ENCODE results near the gene CAMK4. TPM values are rescaled to one million over a fixed set of nuclear protein-coding genes. Genes with fewer than 3 reads are reported as not detected.
A peak's percentile ranks its signal among the peaks of the same experiment; 100 is the strongest.

The CAMK4 gene
- total RNA-seq: 100 to 1,000 TPM; 139 to 163 TPM
- 263 to 336 reads per million in 2 donors for total RNA-seq

DNA sequence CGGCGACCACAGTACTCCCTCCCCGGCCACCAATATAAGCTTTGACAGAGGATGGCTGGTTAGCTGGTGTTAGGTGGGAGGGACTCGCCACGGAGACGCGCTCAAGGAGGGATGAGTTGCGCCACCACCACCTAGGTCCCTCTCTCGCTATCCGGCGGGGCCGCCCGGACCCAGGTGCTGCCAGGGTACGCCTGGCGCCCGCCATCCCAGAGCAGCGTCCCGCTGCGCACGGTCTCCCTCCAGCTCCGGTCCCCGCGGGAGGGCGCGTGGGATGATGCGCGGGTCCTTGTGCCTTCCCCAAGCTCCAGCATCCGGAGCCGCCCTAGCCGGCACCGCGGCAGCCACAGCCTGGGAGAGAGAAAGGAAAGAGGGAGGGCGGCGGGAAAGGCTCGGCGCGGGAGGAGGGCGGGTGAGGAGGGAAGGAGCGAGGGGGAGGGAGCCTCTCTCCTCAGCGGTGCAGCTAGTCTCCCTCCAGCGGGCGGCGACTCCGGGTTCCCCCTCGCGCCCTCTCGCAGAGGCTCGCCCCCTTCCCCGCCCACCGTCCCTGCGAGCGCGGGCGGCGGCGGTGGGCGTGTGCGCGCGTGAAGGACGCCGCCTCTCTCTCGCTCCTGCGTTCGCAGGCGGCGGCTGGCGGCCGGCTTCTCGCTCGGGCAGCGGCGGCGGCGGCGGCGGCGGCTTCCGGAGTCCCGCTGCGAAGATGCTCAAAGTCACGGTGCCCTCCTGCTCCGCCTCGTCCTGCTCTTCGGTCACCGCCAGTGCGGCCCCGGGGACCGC is at the start of gene CAMK4:
Gene CAMK4 (plus strand): TSS at position 598 of the 774 bp plus-strand sequence. CDS start 100 bp downstream, at position 698.
- Mint-ChIP-seq H3K27ac (peak within 1 kb of the TSS; percentile 100), H3K4me3 (peak within 1 kb of the TSS; percentile 96), H3K36me3 (ENCODE audit: low read depth) (peaks cover 2% of the 10 kb centered on the region), H3K27me3 (no peaks in the 10 kb centered on the region), H3K4me1 (peaks cover 33% of the 10 kb centered on the region)
- ATAC-seq: peak; percentile 88
- no peaks in the 10 kb centered on the region for H3K9me3 ChIP-seq (ENCODE audit: control insufficient read depth, low read length, poor library complexity, severe bottlenecking)
- peak; percentile 79 to 85 (median 83) for DNase-seq

- no peaks in the 10 kb centered on the region for H3K9me3 ChIP-seq (ENCODE audit: control insufficient read depth, low read length, poor library complexity, severe bottlenecking)
- DNase-seq (no peak), ATAC-seq (no peak)
- no peaks in the 10 kb centered on the region for H3K27me3 Mint-ChIP-seq
- H3K27ac Mint-ChIP-seq: no peak overlapping the region
- H3K36me3 Mint-ChIP-seq (ENCODE audit: low read depth): peaks cover 5% of the 10 kb centered on the region
- H3K4me1 Mint-ChIP-seq: peaks cover 2% of the 10 kb centered on the region
- no peak overlapping the region for H3K4me3 Mint-ChIP-seq
These were observed 41.1 kb upstream of the CAMK4 start for GRCh38 chr5:111183064-111183463.

DNA sequence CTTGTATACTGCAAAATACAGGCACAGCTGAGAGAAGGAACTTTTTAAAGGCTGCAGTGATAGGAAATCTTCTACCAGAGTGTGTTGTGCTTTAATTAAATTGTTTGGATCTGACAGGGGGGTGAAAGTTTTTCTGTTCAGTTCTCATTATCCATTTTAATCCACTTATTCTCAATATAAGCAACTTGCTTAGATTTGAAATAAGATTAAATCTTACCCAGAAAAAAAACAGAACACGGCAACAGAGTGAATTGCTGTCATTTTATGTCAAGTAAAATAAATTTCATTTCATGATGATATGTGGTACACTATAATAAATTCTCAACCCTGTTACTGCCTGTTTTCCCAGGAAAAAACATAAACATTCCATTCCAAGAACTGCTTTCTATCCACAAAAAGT is 37.1 kb upstream of the CAMK4 start:
- H3K27me3 Mint-ChIP-seq: peaks cover 4% of the 10 kb centered on the region
- ATAC-seq (no peak), DNase-seq (no peak)
- H3K9me3 ChIP-seq (ENCODE audit: control insufficient read depth, low read length, poor library complexity, severe bottlenecking): no peaks in the 10 kb centered on the region
- peaks cover 3% of the 10 kb centered on the region for H3K4me1 Mint-ChIP-seq
- no peak overlapping the region for H3K27ac Mint-ChIP-seq
- H3K36me3 Mint-ChIP-seq (ENCODE audit: low read depth): no peaks in the 10 kb centered on the region
- H3K4me3 Mint-ChIP-seq: no peak overlapping the region

- no peak overlapping the region for H3K4me3 Mint-ChIP-seq
- peaks cover 15% of the 10 kb centered on the region for H3K27me3 Mint-ChIP-seq
- H3K4me1 Mint-ChIP-seq: peaks cover 3% of the 10 kb centered on the region
- H3K36me3 Mint-ChIP-seq (ENCODE audit: low read depth): no peaks in the 10 kb centered on the region
- DNase-seq: no peak
- no peak overlapping the region for H3K27ac Mint-ChIP-seq
- ATAC-seq: no peak
- no peaks in the 10 kb centered on the region for H3K9me3 ChIP-seq (ENCODE audit: control insufficient read depth, low read length, poor library complexity, severe bottlenecking)
These were observed 30.1 kb upstream of the CAMK4 start for GRCh38 chr5:111194053-111194452.

DNA sequence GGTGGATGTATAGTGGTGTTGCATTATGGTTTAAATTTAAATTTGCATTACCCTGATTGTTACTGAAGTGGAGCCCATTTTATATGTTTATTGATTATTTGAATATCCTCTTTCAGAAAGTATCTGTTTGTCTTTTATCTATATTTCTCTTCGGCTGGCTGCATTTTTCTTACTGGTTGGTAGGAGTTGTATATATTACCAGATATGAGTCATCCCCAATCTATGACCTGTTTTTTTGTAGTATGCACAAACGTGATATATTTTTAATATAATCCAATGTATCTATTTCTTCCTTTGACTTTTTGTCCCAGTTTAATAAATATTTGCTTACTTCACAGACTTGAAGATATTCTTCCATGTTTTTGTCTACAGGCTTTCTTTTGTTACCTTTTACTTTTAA is 29.3 kb upstream of the CAMK4 start:
- peaks cover 3% of the 10 kb centered on the region for H3K4me1 Mint-ChIP-seq
- peaks cover 15% of the 10 kb centered on the region for H3K27me3 Mint-ChIP-seq
- no peak overlapping the region for H3K4me3 Mint-ChIP-seq
- ATAC-seq: no peak
- H3K27ac Mint-ChIP-seq: no peak overlapping the region
- no peaks in the 10 kb centered on the region for H3K9me3 ChIP-seq (ENCODE audit: control insufficient read depth, low read length, poor library complexity, severe bottlenecking)
- no peak for DNase-seq
- H3K36me3 Mint-ChIP-seq (ENCODE audit: low read depth): no peaks in the 10 kb centered on the region

DNA sequence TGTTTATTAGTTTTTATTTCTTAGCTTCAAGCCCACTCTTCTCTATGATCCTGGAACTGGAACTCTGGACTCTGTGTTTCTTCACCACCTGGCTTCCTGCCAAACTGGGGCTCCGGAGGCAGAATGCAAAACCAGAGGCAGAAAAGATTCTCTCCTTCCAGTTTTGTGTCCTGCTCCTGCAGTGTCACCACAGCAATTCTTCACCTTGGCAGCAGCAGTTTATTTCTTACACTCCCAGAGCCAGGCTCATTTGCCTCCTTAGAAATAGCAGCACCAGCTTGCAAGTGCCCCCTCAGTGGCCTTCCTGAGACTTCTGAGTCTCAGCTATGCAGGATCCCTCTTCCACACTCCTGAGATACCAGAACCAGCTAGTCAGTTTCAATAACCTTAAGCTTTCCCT is 26.7 kb upstream of the CAMK4 start:
- Mint-ChIP-seq H3K4me3 (no peak overlapping the region), H3K27ac (no peak overlapping the region), H3K36me3 (ENCODE audit: low read depth) (no peaks in the 10 kb centered on the region), H3K27me3 (peaks cover 10% of the 10 kb centered on the region), H3K4me1 (peaks cover 6% of the 10 kb centered on the region)
- no peaks in the 10 kb centered on the region for H3K9me3 ChIP-seq (ENCODE audit: control insufficient read depth, low read length, poor library complexity, severe bottlenecking)
- DNase-seq (no peak), ATAC-seq (no peak)

- no peak overlapping the region for H3K4me3 Mint-ChIP-seq
These were observed 25.8 kb upstream of the CAMK4 start for GRCh38 chr5:111198281-111198966.

GRCh38 chr5:111200828-111201227 is 23.4 kb upstream of the CAMK4 start:
- ATAC-seq: no peak
- Mint-ChIP-seq H3K27me3 (peaks cover 5% of the 10 kb centered on the region), H3K27ac (no peak overlapping the region), H3K4me3 (no peak overlapping the region), H3K36me3 (ENCODE audit: low read depth) (no peaks in the 10 kb centered on the region), H3K4me1 (peaks cover 9% of the 10 kb centered on the region)
- no peak for DNase-seq
- H3K9me3 ChIP-seq (ENCODE audit: control insufficient read depth, low read length, poor library complexity, severe bottlenecking): no peaks in the 10 kb centered on the region

More at GRCh38 chr5:111198281-111198966, 25.8 kb upstream of the CAMK4 start:
- DNase-seq (no peak), ATAC-seq (no peak)
- Mint-ChIP-seq H3K27me3 (peaks cover 10% of the 10 kb centered on the region), H3K36me3 (ENCODE audit: low read depth) (no peaks in the 10 kb centered on the region), H3K27ac (no peak overlapping the region), H3K4me1 (peaks cover 6% of the 10 kb centered on the region)
- no peaks in the 10 kb centered on the region for H3K9me3 ChIP-seq (ENCODE audit: control insufficient read depth, low read length, poor library complexity, severe bottlenecking)

DNA sequence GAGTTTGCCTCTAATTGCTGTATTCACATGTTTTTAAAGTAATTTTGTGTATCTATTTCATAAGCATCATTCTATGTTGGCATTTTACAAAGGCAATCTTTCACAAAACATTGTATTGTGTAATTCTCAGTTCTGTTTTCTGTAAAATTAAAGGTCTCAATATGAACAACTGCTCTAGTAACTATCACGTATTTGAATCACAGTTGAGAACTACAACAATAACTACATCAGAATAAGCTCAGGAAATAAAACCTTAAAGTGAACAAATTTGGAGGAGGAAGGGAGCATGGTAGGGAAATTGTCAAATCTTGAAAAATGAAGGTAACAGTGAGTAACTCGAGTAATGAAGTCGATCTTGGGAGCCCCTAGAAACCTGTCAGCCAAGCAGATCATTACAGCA is 22.5 kb upstream of the CAMK4 start:
- Mint-ChIP-seq H3K27me3 (peaks cover 5% of the 10 kb centered on the region), H3K4me3 (peak overlapping the region; percentile 21), H3K27ac (no peak overlapping the region), H3K36me3 (ENCODE audit: low read depth) (no peaks in the 10 kb centered on the region), H3K4me1 (peaks cover 9% of the 10 kb centered on the region)
- ATAC-seq: no peak
- H3K9me3 ChIP-seq (ENCODE audit: control insufficient read depth, low read length, poor library complexity, severe bottlenecking): no peaks in the 10 kb centered on the region
- DNase-seq: no peak

GRCh38 chr5:111211341-111211740 is 12.8 kb upstream of the CAMK4 start:
- Mint-ChIP-seq H3K27me3 (no peaks in the 10 kb centered on the region), H3K36me3 (ENCODE audit: low read depth) (peaks cover 2% of the 10 kb centered on the region), H3K4me3 (no peak overlapping the region), H3K4me1 (peaks cover 4% of the 10 kb centered on the region), H3K27ac (no peak overlapping the region)
- ATAC-seq (no peak), DNase-seq (no peak)
- no peaks in the 10 kb centered on the region for H3K9me3 ChIP-seq (ENCODE audit: control insufficient read depth, low read length, poor library complexity, severe bottlenecking)

DNA sequence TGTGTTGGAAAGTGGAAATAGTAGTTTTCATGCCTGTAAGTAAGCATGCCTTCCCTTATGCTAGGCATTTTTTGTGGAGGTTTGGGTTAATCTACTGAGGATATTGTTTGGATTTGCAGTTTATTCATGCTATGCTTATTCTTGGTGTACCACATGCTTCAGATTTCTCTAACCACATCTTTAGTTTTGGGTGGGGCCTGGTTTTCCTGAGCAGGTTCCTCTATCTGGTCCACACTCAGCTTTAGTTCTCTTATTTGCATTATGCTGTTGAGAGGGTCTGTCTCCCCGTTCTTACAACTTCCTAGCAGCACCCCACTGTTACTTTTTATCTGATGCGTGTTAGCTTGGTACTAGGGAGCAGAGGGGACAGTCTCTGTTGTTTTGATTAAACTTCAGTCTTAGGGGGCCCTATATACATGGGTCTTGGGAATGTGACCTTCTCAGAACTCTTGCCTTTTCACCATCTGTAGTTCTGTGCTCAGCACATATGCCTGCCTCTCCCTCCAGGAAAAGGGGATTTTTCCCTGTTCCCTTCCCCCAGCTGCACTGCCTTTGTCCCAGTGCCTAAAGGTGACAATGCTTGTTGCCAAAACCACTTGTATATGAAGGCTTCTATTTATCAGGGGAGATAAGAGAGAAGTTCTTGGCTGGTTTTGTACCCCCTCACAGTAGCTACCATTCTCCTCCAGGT is 10.0 kb upstream of the CAMK4 start:
- DNase-seq (no peak), ATAC-seq (no peak)
- H3K4me3 Mint-ChIP-seq: no peak overlapping the region
- H3K36me3 Mint-ChIP-seq (ENCODE audit: low read depth): peaks cover 2% of the 10 kb centered on the region
- no peaks in the 10 kb centered on the region for H3K9me3 ChIP-seq (ENCODE audit: control insufficient read depth, low read length, poor library complexity, severe bottlenecking)
- no peak overlapping the region for H3K27ac Mint-ChIP-seq
- no peaks in the 10 kb centered on the region for H3K27me3 Mint-ChIP-seq
- peaks cover 4% of the 10 kb centered on the region for H3K4me1 Mint-ChIP-seq

GRCh38 chr5:111215971-111216370 is 8.2 kb upstream of the CAMK4 start:
- ATAC-seq (no peak), DNase-seq (no peak)
- peaks cover 4% of the 10 kb centered on the region for H3K4me1 Mint-ChIP-seq
- no peak overlapping the region for H3K4me3 Mint-ChIP-seq
- H3K27me3 Mint-ChIP-seq: no peaks in the 10 kb centered on the region
- no peaks in the 10 kb centered on the region for H3K9me3 ChIP-seq (ENCODE audit: control insufficient read depth, low read length, poor library complexity, severe bottlenecking)
- no peak overlapping the region for H3K27ac Mint-ChIP-seq
- H3K36me3 Mint-ChIP-seq (ENCODE audit: low read depth): peaks cover 4% of the 10 kb centered on the region

GRCh38 chr5:111221139-111221538 is 3.0 kb upstream of the CAMK4 start:
- Mint-ChIP-seq H3K27ac (no peak overlapping the region), H3K36me3 (ENCODE audit: low read depth) (peaks cover 2% of the 10 kb centered on the region)

More at GRCh38 chr5:111221139-111221538, 3.0 kb upstream of the CAMK4 start:
- no peak for DNase-seq
- no peaks in the 10 kb centered on the region for H3K27me3 Mint-ChIP-seq
- no peak for ATAC-seq
- peaks cover 15% of the 10 kb centered on the region for H3K4me1 Mint-ChIP-seq
- H3K4me3 Mint-ChIP-seq: no peak overlapping the region
- H3K9me3 ChIP-seq (ENCODE audit: control insufficient read depth, low read length, poor library complexity, severe bottlenecking): no peaks in the 10 kb centered on the region
